Urothelium cell line (cell line): ENCODE measurements around the gene INSL3.

Experiments
- DNase-seq: peaks from one replicate; pipeline ENCODE4 v3.0.0; 2011; ENCODE audit warnings: low spot score, mixed read lengths
- FAIRE-seq: peaks from 2 replicates; lab custom pipeline; 2011; peaks lifted over from hg19 to GRCh38; lab: Jason Lieb, UNC

Gene INSL3, protein sequence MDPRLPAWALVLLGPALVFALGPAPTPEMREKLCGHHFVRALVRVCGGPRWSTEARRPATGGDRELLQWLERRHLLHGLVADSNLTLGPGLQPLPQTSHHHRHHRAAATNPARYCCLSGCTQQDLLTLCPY

DNA sequence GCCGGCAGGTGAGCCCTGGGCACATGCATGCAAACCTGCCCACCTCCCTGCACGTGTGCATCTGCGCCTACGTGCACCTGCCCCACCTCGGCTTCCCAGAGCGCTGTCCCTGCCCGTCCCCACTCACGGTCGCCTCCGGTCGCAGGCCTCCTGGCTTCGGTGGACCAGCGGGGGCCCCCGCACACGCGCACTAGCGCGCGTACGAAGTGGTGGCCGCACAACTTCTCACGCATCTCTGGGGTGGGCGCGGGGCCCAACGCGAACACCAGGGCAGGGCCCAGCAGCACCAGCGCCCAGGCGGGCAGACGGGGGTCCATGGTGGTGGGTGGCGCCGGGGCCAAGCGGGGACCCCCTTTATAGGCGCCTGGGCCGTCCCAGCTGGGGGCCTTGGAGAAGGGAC lies at the start of gene INSL3:
TSS of gene INSL3 (minus strand) at position 330 of the 400 bp plus-strand sequence. CDS start at position 317, 13 bp downstream.
- DNase-seq: no peak
- no peak for FAIRE-seq

GRCh38 chr19:17869114-17869608 lies 47.8 kb upstream of the INSL3 start:
- FAIRE-seq (no peak), DNase-seq (no peak)

- DNase-seq: no peak
- FAIRE-seq: no peak
Measured at GRCh38 chr19:17868669-17869068, 47.4 kb upstream of the INSL3 start.

GRCh38 chr19:17866964-17867486 lies 45.7 kb upstream of the INSL3 start:
- no peak for FAIRE-seq
- no peak for DNase-seq

GRCh38 chr19:17866312-17866963 lies 45.1 kb upstream of the INSL3 start:
- DNase-seq (no peak), FAIRE-seq (no peak)

DNA sequence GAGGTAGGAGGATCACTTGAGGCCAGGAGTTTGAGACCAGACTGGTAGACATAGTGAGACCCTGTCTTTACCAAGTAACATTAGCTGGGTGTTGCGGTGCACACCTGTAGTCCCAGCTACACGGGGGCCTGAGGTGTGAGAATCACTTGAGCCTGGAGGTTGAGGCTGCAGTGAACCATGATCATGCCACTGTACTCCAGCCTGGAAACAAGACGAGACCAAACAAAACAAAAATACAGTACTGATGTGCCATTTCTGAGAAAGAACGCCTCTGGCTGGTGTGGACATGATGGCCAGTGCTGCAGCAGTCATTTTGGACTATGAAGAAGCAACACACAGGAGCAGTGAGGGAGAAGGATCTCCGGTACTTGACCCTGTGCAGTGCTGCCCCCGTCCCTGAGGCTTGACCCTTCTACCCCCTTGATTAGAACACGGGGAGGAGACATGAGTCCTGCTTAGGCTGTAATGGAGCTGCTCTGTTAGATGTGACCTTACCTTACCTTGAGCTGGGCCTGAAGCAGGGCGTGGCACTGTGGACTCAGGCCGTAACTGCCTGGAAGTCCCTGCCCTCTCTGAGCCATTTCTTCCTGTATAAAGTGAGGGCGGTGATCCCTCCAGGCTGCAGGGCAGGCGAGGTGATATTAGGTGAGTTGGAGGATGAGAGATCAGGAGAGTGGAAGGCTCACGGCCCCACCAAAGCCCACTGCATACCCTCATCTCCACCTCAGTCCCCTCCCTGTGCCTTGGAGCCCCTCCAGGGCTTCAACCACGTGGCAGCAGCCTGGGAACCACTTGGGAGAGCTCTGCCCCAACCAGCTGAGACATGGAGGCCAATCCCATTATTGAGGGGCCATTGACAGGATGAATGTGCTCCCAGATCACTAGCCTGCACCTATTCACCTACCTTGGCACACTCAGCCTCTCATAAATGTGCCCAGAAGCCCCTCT lies 44.3 kb upstream of the INSL3 start:
- no peak for FAIRE-seq
- no peak for DNase-seq

DNA sequence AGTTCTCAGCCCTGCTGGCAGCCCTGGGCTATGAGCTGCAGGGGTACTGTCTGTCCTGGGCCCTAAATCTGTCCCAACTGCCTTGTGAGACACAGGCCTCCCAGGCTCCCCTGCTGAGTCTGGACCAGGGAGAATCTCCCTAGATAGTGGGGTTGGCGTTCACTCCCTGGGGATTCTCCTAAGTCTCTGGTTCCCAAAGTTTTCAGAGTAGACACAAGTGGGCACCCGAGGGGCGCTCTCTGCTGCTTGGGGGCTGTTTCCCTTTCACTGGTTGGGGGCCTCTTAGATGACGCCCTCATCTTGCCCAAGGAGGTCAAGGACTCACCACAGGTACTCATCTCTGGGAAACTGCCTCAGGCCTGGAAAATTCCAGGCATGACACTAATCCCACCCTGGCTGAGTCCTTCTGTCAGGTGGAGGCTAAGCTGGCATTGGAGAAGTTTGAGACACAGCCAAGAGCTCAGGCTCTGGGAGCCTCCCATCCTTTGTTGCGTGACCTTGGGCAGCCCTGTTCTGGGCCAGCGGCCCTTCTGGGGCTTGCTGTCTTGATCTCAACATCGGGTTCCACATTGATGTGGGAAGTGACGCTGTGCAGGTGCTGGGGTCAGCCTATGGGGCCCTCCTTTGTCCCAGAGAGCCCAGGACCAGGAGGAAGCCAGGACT lies 42.3 kb upstream of the INSL3 start:
- FAIRE-seq (no peak), DNase-seq (no peak)

DNA sequence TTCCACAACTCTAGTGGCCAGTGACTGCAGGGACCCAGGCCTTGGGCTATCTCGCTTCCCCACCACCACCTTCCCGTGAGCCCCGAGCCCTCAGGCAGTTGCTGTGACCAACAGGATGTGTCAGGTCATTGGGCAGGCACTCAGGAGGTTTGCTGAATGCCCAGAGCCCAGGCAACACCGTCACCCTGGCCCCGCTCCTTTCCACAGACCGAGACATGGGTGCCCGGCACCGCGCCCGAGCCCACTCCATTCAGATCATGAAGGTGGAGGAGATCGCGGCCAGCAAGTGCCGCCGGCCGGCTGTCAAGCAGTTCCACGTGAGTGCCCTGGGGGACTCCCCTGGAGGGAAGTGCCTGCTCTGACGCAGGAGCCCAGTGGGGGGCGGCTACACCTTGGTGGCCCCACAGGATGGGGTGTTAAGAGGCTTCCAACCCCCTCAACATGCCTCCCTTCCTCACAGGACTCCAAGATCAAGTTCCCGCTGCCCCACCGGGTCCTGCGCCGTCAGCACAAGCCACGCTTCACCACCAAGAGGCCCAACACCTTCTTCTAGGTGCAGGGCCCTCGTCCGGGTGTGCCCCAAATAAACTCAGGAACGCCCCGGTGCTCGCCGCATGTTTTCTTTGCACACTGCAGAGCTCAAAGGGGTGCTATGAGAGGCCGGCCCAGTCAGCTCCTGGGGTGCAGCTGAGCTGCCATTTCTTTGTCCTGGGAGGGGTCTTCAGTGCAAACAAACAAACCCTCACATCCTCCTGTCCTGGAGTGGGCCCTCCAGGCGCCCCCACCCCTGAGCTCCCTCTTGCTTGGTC lies 41.6 kb upstream of the INSL3 start:
- DNase-seq (no peak), FAIRE-seq (no peak)

DNA sequence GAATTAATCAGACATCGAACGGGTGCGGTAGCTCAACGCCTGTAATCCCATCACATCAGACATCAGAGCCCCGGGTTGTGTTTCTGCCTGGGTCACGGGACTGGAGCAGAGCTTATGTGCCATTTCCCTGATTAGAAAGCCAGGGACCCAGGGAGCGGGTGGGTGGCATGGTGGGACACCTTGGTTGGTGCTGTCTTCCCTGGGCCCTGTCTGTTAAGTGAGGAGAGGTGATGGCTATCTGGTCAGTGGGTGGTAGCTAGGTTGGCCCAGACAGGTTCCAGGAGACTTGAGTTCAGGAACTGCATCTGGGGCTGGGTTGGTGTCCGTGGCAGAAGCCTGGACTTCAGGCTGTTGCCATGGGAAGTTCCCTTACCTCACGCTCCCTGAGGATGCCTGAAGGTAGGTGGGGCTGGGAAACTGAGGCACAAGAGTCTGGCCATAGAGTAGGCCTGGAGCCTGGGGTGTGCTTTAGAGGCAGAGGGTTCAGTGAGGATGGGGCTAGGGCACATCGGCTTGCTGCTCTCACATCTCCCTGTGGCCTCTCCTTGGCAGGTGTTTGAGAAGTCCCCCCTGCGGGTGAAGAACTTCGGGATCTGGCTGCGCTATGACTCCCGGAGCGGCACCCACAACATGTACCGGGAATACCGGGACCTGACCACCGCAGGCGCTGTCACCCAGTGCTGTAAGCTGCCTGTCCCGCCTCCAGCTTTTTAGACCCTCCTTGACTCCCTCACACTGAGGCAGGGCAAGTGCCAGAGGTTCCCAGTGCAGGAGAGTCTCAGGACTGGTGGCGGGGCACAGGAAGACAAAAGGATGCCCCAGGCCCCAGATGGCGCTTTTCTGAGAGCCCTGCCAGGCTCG lies 40.5 kb upstream of the INSL3 start:
- FAIRE-seq: no peak

DNA sequence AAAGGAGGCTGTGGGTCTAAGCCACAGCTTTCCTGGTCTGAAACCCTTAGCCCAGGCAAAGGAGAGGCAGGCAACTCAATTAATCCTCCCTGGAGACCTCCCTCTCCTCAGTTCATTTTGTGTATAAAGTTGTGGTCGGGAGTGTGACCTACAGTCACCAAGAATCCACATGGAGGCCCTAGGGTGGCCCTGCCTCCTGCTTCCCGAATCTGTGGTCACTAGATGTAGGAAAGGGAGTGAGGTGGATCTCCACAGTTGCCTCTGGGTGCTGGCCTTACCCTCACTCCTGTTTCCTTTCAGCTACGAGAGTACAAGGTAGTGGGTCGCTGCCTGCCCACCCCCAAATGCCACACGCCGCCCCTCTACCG lies 39.7 kb upstream of the INSL3 start:
- FAIRE-seq: no peak
- no peak for DNase-seq

More for the DNA sequence above, 40.5 kb upstream of the INSL3 start:
- no peak for DNase-seq

GRCh38 chr19:17860331-17860992 lies 39.1 kb upstream of the INSL3 start:
- no peak for FAIRE-seq
- DNase-seq: no peak

DNA sequence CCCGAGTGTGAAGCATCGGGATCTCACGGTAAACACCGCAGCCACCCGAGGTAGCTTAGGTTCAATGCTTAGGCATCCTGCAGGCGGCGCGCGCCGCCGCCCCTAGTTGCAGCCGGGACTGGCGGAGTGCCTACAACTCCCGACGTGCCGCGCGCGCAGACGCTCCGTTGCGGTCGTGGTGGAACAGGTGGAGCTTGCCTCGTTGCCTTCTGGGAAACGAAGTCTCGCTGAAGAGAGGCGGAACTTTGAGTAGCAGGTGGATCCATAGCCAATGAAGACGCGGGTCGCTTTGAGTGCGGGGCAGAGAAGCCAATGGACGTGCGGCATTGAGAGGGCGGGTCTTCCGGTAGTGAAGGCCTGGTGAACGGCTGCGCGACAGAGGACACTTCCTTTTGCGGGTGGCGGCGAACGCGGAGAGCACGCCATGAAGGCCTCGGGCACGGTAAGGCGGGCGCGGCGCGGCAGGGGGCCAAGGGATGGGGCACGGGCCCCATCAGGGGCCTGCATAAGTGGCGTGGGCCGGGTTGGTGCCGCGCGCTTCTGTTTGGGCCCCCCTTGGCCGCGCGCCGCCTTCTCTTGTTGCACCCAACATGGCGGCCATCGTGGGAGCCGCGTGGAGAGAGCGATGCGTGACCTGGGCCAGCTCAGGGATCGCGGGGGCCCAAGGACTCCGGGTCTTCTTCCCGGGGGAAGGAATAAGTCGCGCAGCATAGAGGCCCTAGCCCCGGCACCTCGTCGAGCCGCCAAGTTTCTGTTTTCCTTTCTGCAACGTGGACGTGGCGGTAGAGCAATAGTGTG lies 38.4 kb upstream of the INSL3 start, which contains the start of gene RPL18A:
TSS of gene RPL18A (plus strand) at position 378 of the 798 bp plus-strand sequence. CDS start at position 425, 47 bp downstream.
- peak; percentile 94 for DNase-seq
- FAIRE-seq: no peak

DNA sequence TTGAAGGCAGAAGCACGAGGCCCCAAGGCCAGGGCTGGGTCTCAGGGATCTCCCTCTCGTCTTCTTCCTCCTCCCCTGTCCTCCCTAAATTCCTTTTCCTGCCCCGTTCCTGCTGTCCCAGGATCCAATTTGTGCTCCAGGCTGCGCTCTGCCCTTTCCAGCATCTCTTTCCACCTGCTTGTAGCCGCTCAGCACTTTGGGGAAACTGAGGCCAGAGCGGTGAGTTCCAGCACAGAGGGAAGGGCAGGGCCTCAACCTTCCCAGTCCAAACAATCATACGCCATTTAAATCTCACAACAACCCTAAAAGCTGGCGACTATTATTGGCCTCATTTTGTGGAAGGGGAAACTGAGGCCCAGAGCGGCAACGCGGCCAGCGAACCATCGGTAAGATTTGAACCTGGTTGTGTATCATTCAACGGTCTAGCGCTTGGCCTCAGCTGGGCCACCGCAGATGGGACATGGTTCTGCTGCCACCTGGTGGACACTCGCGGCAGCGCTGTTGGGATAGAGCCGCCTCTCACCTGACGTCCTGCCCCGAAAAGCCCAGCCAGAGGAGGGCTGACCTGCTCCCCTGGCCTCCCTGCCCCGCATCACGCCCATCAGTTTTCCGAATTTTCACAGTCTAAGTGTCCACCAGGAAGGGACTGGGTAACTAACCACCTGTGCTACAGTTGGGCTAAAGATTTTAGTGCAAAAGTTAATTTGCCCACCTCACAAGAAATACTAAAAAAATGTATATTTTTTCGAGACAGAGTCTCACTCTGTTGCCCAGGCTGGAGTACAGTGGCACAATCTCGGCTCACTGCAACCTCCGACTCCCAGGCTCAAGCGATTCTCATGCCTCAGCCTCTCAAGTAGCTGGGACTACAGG lies 34.2 kb upstream of the INSL3 start:
- DNase-seq: peak; percentile 81
- no peak for FAIRE-seq

DNA sequence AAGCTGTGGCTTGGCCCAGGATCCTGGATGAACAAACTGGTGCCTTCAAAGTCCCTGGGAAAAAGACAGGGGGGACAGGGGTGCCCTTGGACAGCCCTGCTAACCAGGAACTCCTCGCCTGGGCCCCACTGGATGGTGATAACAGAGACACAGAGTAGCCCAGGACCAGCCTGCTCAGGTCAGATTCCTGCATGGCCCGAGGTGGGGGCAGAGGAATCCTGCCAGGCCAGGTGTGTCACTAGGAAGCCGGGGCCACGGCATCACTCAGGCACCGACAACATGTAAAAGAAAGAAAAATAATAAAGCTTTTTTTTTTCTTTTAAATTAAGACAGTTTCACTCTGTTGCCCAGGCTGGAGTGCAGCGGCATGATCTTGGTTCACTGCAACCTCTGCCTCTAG lies 32.7 kb upstream of the INSL3 start:
- FAIRE-seq: no peak
- DNase-seq: no peak

DNA sequence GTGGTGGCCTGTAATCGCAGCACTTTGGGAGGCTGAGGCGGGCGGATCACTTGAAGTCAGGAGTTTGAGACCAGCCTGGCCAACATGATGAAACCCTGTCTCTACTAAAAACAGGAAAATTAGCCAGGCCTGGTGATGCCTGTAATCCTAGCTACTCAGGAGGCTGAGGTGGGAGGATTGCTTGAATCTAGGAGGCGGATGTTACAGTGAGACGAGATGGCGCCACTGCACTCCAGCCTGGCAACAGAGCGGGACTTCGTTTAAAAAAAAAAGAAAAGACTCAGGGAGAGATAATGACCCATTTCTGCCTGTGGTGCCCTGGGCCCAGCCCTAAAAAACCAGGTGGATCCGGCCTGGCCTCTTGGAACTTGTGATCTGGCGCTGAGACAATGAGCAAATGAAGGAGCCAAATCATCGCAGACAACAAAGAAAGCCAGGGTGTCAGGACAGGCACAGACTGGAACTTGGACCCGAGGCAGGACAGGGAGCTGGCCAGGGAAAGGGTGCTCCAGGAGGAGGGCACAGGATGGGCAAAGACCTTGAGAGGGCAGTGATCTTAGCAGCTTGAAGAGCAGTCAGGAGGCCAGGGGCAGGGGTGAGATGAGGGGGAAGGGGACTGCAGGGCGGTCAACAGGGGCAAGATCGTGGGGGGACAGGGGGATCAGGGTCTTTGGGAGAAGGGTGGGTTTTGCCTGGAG lies 27.4 kb upstream of the INSL3 start:
- FAIRE-seq (no peak), DNase-seq (no peak)
